ENCODE results near the gene ACHE. TPM values are rescaled to one million over a fixed set of nuclear protein-coding genes. Genes with fewer than 3 reads are reported as not detected.

ACHE gene
- total and polyA plus RNA-seq, 8 donors: 0.25 to 2.4 (median 0.43) TPM; not detected in 3

- TF ChIP-seq POLR2A (IDR thresholded peaks at IDR 0.05) (no peak), EP300 (IDR thresholded peaks at IDR 0.05) (no peak), POLR2AphosphoS5 (IDR thresholded peaks at IDR 0.05) (no peak), CTCF (IDR thresholded peaks at IDR 0.05) (no peak)
- peak in 1 of 2 donors; percentile 48 for DNase-seq
- Histone ChIP-seq H3K27me3 (peaks cover 19 to 78% (median 34%) of the 10 kb centered on the region in 3 donors), H3K27ac (peak overlapping the region in 1 of 5 donors; percentile 42), H3K4me3 (peak overlapping the region in 2 of 4 donors; percentile 48 to 56), H3K36me3 (no peaks in the 10 kb centered on the region), H3K4me1 (peaks cover 44 to 55% (median 54%) of the 10 kb centered on the region in 4 donors), H3K9me3 (no peaks in the 10 kb centered on the region)
- 35 to 59% (median 38%) methylated on average over 23 to 40 of the region's 40 CpGs for WGBS, 5 donors
- intact Hi-C loops (cut with DNase I; ENCODE audit: low total_unique reads): no loop called here
These were observed 1.6 kb downstream of the ACHE start for GRCh38 chr7:100893910-100894721.

GRCh38 chr7:100893318-100893895, 2.3 kb downstream of the ACHE start:
- Histone ChIP-seq H3K36me3 (peaks cover 4 to 5% (median 4%) of the 10 kb centered on the region in 4 donors), H3K4me1 (peaks cover 51 to 62% (median 61%) of the 10 kb centered on the region in 4 donors), H3K9me3 (no peaks in the 10 kb centered on the region), H3K27me3 (peaks cover 19 to 71% (median 34%) of the 10 kb centered on the region in 3 donors), H3K27ac (no peak overlapping the region), H3K4me3 (no peak overlapping the region)
- no peak for DNase-seq
- intact Hi-C loops (cut with DNase I; ENCODE audit: low total_unique reads): no loop called here
- WGBS, 5 donors: 88 to 93% (median 91%) methylated on average over 10 to 32 of the region's 32 CpGs
- TF ChIP-seq CTCF (IDR thresholded peaks at IDR 0.05): no peak
- TF ChIP-seq EP300 (IDR thresholded peaks at IDR 0.05): no peak
- no peak for TF ChIP-seq POLR2AphosphoS5 (IDR thresholded peaks at IDR 0.05)
- no peak for TF ChIP-seq POLR2A (IDR thresholded peaks at IDR 0.05)

- DNase-seq: no peak
- Histone ChIP-seq H3K27ac (no peak overlapping the region), H3K4me1 (peaks cover 57 to 68% (median 67%) of the 10 kb centered on the region in 4 donors), H3K4me3 (no peak overlapping the region), H3K9me3 (no peaks in the 10 kb centered on the region), H3K36me3 (peaks cover 11 to 12% (median 12%) of the 10 kb centered on the region in 4 donors), H3K27me3 (peaks cover 15 to 63% (median 30%) of the 10 kb centered on the region in 3 donors)
- 88 to 92% (median 89%) methylated on average over 21 to 44 of the region's 44 CpGs for WGBS, 5 donors
- TF ChIP-seq CTCF (IDR thresholded peaks at IDR 0.05) (no peak), EP300 (IDR thresholded peaks at IDR 0.05) (no peak), POLR2AphosphoS5 (IDR thresholded peaks at IDR 0.05) (no peak), POLR2A (IDR thresholded peaks at IDR 0.05) (no peak)
- intact Hi-C loops (cut with DNase I; ENCODE audit: low total_unique reads): no loop called here
These were observed 3.0 kb downstream of the ACHE start for GRCh38 chr7:100892364-100893317.
